ENCODE measurements around the gene TNRC18.

TNRC18 gene

DNA sequence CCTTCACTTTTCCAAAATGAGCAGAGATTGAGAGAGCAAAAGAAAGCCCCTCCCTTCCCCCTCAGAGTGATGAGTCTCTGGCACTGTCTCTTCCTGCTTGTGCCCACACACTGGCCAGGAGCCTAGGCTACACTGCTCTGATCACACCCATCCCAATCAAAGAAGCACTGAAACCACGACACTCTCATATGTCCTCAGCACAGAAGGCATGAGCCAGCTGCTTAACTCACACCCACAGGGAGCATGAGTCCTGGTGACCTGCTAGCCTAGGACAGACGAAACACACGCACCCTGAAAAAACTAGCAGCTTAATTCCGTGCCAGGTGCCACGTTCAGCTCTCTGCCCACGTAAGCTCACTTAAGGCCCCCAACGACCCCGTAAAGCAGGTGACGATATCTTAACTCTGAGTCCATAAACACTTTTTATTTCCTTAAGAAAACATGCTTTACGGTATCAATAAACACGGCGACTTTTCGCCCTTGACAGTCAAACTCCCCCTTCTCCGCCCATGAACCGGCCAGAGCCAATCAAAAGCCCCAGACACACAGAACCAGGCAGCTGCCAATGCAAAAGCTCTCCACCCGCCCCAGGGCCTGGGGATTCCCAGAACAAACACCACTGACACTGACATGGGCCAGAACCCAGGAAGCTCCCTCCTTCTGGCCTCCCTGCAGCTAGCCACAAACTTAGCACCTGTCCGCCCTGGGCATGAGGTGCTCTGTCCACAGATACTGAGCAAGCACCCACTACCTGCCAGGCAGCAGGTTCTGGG, 69.0 kb downstream of the TNRC18 start:
- Mint-ChIP-seq H3K27me3 (no peaks in the 10 kb centered on the region), H3K27ac (peak overlapping the region; percentile 40), H3K4me1 (peaks cover 13% of the 10 kb centered on the region), H3K36me3 (ENCODE audit: low read depth) (peaks cover 39% of the 10 kb centered on the region), H3K9me3 (no peaks in the 10 kb centered on the region), H3K4me3 (no peak overlapping the region)
- no peak for DNase-seq
- ATAC-seq, result no peak

DNA sequence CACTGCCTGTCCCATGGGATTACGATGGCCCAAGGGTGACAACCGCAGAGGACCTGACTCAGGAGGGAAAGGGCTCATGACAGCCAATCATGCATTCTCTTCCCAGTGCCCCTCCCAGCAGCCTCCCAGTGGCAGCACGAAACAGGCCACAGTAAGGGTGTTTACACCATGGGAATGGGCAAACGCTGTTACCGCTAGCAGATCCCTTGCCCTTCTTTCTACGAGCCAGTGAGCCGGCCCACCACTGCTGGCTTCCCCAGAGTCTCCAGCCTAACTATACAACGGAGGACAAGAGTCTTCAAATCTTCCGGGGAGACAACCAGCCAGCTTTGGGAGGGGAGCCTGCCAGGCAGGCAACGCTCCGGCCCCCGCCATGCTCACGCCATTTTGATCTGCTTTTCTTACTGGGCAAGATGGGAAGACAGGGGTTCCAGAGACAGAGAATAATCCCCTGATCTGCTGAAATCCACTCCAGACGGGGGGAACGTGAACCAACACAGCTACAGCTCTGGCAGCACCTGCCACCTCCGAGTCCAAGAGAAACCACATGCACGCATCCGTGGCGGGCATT, 71.1 kb downstream of the TNRC18 start:
- Mint-ChIP-seq H3K27me3 (no peaks in the 10 kb centered on the region), H3K36me3 (ENCODE audit: low read depth) (peaks cover 23% of the 10 kb centered on the region), H3K27ac (no peak overlapping the region), H3K9me3 (no peaks in the 10 kb centered on the region), H3K4me3 (no peak overlapping the region), H3K4me1 (peaks cover 13% of the 10 kb centered on the region)
- ATAC-seq, result no peak
- DNase-seq, result no peak

DNA sequence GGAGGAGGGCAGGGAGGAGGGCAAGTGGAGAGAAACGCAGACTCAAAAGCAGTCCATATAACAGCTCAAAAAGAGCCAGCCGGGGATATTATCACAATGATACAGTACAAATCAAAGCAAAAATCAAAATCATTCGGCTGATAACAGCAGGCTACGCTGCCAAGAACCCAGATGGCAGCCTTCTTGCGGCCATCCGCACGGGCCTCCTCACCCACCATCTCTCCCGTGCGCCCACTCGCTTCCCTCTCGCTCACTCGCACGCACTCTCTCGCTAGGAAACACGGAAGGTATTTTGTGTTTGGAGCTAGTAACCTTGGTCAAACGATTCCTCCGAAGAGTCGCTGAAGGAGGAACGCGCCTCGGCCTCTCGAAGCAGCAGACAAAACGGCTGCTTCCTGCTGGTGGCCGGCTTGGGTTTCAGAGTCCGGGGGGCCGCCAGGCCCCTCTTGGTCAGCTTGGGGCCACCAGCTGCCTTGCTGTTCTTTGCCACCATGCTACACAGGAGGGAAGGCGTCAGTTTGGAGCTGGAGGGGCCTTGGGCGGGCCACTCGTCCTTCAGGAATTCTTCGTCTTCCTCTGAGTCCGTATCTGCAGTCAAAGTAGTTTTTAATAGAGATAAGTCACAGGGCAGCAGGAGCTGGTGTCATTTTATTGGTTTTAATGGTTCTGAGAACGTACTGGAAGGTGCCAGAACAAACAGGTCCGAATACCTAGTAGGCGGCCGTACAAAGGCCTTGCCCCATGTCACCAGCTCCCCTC, 71.9 kb downstream of the TNRC18 start:
- DNase-seq (no peak), ATAC-seq (no peak)
- H3K36me3 Mint-ChIP-seq (ENCODE audit: low read depth), result peaks cover 19% of the 10 kb centered on the region
- no peak overlapping the region for H3K4me3 Mint-ChIP-seq
- H3K27ac Mint-ChIP-seq, result no peak overlapping the region
- H3K27me3 Mint-ChIP-seq, result no peaks in the 10 kb centered on the region
- no peaks in the 10 kb centered on the region for H3K9me3 Mint-ChIP-seq
- H3K4me1 Mint-ChIP-seq, result peaks cover 13% of the 10 kb centered on the region

DNA sequence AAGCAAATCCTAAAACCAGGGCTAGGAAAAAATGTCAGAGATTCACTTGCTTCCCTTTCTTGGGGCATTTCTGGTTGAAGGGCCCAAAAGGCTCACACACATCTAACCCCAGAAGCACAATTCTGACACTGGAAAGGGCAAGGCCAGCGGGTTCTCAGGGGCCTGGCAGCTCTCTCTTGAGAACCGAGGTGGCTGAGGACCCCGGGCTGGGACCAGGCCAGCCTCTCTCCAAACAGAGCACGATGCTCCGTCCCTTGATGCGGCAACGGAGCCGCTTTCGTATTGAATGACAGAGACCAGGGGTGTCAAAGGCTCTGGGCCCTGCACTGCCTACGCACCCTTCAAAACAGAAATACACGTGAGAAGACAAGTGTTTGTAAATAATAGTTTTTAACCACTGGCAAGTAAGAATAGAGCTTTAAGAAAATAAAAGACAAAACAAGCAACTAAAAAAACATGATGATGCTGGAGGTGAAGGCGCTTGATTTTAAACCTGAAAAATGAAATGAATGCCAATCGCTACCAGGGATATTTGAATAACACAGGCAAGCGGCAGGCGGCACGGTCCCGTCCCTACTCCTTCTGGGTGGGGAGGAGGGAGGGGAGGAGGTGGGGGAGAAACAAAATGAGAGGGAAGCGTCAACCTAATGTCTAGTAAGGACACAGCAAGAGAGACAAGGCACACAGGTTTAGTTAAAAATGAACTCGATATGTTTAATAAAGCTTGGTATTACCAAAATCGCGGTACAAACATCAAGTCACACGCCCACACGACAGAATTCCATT, 72.8 kb downstream of the TNRC18 start:
- Mint-ChIP-seq H3K4me1 (peaks cover 13% of the 10 kb centered on the region), H3K9me3 (no peaks in the 10 kb centered on the region), H3K4me3 (no peak overlapping the region), H3K27ac (no peak overlapping the region), H3K36me3 (ENCODE audit: low read depth) (peaks cover 18% of the 10 kb centered on the region), H3K27me3 (no peaks in the 10 kb centered on the region)
- ATAC-seq, result no peak
- no peak for DNase-seq

DNA sequence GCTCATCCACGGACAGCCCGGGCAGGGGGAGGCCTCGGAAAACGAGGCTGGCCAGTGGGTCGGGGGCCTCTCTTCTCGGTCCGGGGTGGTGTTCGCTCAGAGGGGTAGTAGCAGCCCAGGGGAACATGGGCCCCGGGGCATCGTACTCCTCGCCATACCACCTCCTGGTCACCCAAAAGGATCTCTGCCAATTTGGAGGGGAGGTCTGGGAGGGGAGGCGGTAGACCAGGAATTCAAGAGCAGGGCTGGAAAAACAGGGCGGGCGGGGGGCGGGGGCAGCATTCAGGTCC, 73.5 kb downstream of the TNRC18 start:
- ATAC-seq (no peak), DNase-seq (no peak)
- H3K9me3 Mint-ChIP-seq, result no peaks in the 10 kb centered on the region
- no peak overlapping the region for H3K27ac Mint-ChIP-seq
- peaks cover 17% of the 10 kb centered on the region for H3K36me3 Mint-ChIP-seq (ENCODE audit: low read depth)
- H3K27me3 Mint-ChIP-seq, result no peaks in the 10 kb centered on the region
- H3K4me3 Mint-ChIP-seq, result no peak overlapping the region
- peaks cover 10% of the 10 kb centered on the region for H3K4me1 Mint-ChIP-seq

DNA sequence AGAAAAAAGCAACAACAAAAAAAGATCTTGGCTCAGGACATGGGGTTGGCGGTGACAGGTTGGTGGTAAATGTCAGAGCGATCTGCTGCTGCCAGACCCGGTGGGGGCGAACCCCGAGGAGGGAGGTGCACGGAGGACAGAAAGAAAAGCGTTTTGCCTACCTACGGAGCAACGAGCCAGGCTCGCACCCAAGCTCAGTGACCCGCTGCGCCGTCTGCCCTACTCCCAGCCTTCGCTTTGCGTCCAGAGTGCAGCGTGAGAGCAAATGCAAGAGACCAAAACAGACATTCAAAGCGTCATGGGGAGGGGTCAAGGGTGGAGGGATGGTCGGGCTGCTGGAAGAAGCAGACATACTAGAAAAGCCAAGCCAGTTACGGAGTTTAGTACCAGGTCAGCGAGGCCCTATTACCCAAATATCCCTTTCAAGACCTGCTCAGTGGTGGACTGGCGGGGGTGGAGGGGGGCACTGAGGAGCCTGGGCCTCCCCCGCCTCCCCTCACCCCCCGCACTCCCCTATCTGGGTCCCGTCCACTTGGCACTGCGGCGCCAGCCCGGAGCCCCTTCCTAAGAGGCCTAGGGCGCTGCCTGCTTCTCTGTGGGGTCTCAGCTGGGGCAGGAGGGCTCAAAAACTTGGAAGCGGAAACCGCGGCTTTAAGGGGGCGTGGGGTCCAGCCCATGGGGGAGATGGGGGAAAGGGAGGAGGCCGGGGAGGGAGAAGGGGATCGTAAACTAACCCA, 74.0 kb downstream of the TNRC18 start:
- Mint-ChIP-seq H3K36me3 (ENCODE audit: low read depth) (peaks cover 21% of the 10 kb centered on the region), H3K27me3 (no peaks in the 10 kb centered on the region), H3K4me3 (no peak overlapping the region), H3K4me1 (peaks cover 5% of the 10 kb centered on the region), H3K27ac (no peak overlapping the region), H3K9me3 (no peaks in the 10 kb centered on the region)
- DNase-seq, result no peak
- no peak for ATAC-seq

DNA sequence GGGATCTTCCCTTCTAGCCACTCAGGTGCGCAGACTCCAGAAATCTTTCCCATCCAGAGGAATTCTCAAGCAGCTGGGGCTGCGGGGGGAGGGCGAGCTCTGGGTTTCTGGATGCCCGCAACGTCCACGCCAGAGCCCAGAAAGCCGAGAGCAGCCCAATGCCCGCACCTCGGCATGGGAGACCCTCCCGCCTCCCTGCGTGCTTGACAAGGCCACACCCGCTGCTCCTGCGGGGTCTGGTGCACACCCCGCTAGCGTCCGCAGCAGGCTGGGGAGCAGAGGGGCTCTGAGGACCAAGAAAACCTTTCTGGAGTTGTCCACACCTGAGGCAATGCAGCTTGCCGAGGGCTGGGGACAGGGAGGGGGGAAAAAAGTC, 74.6 kb downstream of the TNRC18 start:
- ATAC-seq (no peak), DNase-seq (no peak)
- Mint-ChIP-seq H3K27me3 (no peaks in the 10 kb centered on the region), H3K4me1 (no peaks in the 10 kb centered on the region), H3K9me3 (peaks cover 2% of the 10 kb centered on the region), H3K27ac (no peak overlapping the region), H3K36me3 (ENCODE audit: low read depth) (peaks cover 21% of the 10 kb centered on the region), H3K4me3 (no peak overlapping the region)

DNA sequence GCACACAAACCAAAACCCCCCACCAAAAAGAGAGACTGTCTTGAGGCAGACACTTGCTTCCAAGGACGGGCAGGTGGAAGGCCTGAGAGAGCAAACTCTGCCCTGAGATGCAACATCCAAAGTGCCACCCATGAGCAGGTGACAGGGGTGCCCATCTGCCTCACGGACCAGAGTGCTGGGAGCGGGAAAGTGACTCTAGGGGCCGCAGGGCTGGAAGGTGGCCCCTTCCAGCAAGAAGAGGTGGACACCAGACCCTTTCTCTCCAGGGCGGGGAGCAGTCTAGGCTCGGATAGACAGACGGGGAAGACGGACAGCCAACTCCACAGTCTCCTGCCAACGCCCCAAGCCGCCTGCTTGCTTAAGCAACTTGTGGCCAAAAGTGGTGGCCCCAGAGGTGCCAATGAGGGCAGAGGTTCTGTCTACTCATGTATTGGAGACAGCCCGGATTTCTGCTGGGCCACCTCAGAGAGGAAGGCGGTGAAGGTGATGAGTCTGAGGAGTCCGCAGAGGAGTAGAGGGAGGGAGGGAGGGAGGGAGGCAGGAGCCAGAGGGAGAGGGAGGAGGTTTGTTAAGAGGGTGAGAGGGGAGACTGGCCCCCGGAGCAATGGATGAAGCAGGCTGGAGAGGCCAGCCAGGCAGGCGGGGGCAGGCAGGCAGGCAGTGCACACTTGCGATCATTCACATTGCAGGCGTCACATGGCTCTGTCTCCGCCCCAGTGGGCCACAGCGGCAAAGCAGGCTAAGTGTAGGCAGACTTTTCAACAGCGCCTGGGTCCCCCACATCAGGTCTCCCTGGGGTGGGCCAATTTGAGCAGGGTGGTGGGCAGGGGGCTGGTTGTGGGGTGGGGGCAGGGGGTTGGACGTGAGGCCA, 75.3 kb downstream of the TNRC18 start:
- no peak overlapping the region for H3K27ac Mint-ChIP-seq
- peaks cover 7% of the 10 kb centered on the region for H3K9me3 Mint-ChIP-seq
- peaks cover 28% of the 10 kb centered on the region for H3K36me3 Mint-ChIP-seq (ENCODE audit: low read depth)
- no peaks in the 10 kb centered on the region for H3K4me1 Mint-ChIP-seq
- H3K4me3 Mint-ChIP-seq, result no peak overlapping the region
- no peaks in the 10 kb centered on the region for H3K27me3 Mint-ChIP-seq
- DNase-seq (no peak), ATAC-seq (no peak)

DNA sequence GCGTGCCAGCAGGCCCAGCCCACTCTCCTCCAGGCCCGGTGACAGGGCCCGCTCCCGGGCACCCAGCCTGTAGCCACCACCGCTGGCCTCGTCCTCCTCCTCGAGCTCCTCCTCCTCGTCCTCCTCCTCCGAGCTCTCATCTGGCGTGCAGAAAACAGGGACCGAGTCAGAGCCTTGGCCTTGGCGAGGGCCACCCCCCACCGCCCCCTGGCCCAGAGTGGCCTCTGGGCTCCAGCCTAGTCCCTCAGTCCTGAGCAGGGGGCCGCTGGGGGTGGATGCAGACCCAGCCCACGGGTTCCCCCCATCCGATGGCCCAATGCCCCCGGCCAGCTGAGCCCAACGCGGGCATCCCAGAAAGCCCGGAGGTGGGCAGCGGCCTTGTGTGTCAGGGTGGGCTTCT, 78.0 kb downstream of the TNRC18 start:
- H3K4me1 Mint-ChIP-seq, result no peaks in the 10 kb centered on the region
- no peak for DNase-seq
- H3K27me3 Mint-ChIP-seq, result no peaks in the 10 kb centered on the region

DNA sequence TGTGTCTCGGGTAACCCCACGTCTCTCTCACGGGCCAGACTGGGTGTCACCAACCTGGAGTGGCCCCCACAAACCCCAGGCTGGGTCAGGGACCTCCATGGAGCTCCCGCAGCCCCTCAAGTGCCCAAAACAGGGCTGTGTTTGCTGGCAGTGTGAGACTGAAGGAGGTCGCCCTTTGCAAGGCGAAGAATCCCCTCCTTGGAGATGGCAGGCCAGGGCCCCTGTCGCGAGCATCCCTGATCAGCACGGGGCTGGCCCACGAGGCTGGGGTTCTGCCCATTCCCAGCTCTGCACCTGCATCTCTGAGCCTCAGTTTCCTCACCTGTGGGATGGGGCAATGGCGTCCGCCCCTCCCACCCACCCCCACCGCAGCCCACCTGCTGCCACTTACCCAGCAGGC, 78.5 kb downstream of the TNRC18 start:
- Mint-ChIP-seq H3K9me3 (peaks cover 7% of the 10 kb centered on the region), H3K27ac (no peak overlapping the region), H3K4me3 (no peak overlapping the region), H3K36me3 (ENCODE audit: low read depth) (peaks cover 49% of the 10 kb centered on the region), H3K4me1 (no peaks in the 10 kb centered on the region), H3K27me3 (no peaks in the 10 kb centered on the region)
- no peak for DNase-seq
- ATAC-seq, result no peak

More for the DNA sequence above, 78.0 kb downstream of the TNRC18 start:
- Mint-ChIP-seq H3K36me3 (ENCODE audit: low read depth) (peaks cover 46% of the 10 kb centered on the region), H3K4me3 (no peak overlapping the region), H3K27ac (no peak overlapping the region), H3K9me3 (peaks cover 7% of the 10 kb centered on the region)
- no peak for ATAC-seq

DNA sequence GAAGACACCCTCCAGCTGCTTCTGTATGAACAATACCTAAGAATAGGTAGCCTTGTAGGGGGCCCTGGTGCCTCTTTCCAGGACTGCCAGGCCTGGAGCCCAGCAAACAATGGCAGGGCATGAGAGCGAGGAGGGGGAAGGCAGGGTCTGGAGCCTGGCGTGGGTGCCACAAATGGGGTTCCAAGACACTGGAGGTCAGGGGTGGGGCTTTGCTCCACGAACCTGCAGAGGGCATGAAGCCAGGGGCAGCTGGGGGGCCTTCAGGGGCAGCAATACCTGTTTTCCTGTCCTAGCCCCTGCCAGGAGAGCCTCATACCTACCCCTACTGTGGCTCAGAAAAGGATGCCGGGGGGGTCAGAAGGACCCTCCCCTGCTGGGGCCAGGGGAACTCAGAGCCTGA, 79.3 kb downstream of the TNRC18 start:
- Mint-ChIP-seq H3K9me3 (peaks cover 7% of the 10 kb centered on the region), H3K27ac (no peak overlapping the region), H3K36me3 (ENCODE audit: low read depth) (peaks cover 55% of the 10 kb centered on the region), H3K27me3 (no peaks in the 10 kb centered on the region), H3K4me3 (no peak overlapping the region), H3K4me1 (peaks cover 2% of the 10 kb centered on the region)
- DNase-seq, result no peak
- ATAC-seq, result no peak

DNA sequence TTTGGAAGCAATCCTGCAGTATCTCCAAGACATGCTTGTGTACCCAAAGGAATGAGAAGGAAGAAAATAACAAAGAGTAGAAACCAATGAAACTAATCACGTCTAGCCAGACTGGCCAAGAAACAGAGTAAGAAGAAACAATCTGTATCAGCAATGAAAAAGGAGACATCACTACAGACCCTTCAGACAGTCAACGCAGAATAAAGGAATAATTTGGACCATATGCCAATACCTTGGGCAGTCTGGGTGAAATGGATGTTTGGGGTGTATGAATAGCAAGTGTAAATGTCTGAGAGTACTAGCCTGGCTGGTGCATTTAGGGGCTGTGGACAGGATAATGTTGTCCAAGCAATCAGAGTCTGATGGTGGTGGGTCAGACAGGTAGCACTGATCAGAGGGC, 79.8 kb downstream of the TNRC18 start:
- Mint-ChIP-seq H3K36me3 (ENCODE audit: low read depth) (peaks cover 57% of the 10 kb centered on the region), H3K27me3 (no peaks in the 10 kb centered on the region), H3K4me3 (no peak overlapping the region), H3K27ac (no peak overlapping the region), H3K4me1 (peaks cover 2% of the 10 kb centered on the region), H3K9me3 (peaks cover 7% of the 10 kb centered on the region)
- DNase-seq (no peak), ATAC-seq (no peak)

DNA sequence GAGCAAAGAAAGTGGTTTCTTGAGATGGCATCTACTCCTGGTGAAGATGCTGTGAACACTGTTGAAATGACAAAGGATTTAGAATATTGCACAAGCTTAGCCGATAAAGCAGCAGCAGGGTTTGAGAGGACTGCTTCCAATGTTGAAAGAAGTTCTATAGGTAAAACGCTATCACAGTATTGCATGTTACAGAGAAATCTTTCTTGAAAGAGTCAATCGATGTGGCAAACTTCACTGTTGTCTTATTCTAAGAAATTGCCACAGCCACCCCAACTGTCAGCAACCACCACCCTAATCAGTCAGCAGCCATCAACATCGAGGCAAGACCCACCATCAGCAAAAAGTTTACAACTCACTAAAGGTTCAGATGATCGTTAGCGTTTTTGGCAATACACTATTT, 81.0 kb downstream of the TNRC18 start:
- Mint-ChIP-seq H3K27me3 (no peaks in the 10 kb centered on the region), H3K36me3 (ENCODE audit: low read depth) (peaks cover 69% of the 10 kb centered on the region), H3K4me3 (no peak overlapping the region), H3K27ac (no peak overlapping the region), H3K9me3 (peaks cover 7% of the 10 kb centered on the region), H3K4me1 (peaks cover 2% of the 10 kb centered on the region)
- DNase-seq, result no peak
- ATAC-seq, result no peak
